ENCODE results near the gene PRPF8.

GRCh38 chr17:1620486-1620885 lies 64.2 kb downstream of the PRPF8 start:
- TF ChIP-seq, protein P1, sequence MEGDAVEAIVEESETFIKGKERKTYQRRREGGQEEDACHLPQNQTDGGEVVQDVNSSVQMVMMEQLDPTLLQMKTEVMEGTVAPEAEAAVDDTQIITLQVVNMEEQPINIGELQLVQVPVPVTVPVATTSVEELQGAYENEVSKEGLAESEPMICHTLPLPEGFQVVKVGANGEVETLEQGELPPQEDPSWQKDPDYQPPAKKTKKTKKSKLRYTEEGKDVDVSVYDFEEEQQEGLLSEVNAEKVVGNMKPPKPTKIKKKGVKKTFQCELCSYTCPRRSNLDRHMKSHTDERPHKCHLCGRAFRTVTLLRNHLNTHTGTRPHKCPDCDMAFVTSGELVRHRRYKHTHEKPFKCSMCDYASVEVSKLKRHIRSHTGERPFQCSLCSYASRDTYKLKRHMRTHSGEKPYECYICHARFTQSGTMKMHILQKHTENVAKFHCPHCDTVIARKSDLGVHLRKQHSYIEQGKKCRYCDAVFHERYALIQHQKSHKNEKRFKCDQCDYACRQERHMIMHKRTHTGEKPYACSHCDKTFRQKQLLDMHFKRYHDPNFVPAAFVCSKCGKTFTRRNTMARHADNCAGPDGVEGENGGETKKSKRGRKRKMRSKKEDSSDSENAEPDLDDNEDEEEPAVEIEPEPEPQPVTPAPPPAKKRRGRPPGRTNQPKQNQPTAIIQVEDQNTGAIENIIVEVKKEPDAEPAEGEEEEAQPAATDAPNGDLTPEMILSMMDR (conservative IDR thresholded peaks at IDR 0.05; ENCODE audit: low read depth, low read length), result no peak
- TF ChIP-seq EZH2phosphoT487 (IDR thresholded peaks at IDR 0.05; ENCODE audit: borderline replicate concordance, low read length) (no peak), EZH2 (IDR thresholded peaks at IDR 0.05; ENCODE audit: low read length, unreplicated experiment) (no peak)

All from PC-3 (cell line).